ENCODE measurements around the gene MRPL43.

The MRPL43 gene

DNA sequence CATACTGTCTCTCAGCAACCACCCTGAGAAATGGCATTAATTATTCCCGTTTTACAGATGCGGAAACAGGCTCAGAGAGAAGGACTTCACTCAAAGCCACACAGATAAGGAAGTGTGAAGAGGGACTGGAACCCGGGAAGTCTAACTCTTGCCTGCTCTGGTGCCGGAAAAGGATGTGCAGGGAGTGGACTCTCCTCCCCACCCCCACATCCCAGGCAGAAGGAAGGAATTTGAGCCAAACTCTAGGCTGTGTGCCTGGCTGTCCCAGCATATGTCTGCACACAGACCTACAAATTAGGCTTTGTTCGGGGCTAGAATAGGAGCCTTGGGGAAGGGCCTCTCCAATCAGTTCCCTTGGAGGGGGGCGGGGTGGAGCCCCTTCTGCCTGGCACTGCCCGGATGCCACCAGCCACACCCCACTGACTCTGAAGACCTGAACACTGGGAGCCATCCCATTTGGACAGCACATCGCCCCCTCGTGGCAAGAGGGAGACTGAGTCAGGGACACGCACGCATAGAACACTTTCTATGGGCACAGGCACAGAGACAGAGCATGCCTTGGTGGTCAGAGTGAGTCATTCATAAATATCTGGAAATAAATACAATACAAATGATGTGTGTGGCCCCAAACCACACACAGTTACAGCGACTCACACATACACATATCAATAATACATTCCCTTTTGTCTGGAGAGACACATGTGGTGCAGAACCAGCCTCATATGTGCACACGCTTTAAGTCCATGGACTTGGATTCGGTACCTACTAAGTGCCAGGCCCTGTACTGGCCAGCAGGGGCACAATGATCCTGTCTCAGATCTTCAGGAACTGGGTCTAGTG is 25.4 kb upstream of the MRPL43 start:
- H2AFZ ChIP-seq (ENCODE audit: low read depth, low read length), result no peak overlapping the region
- no peaks in the 10 kb centered on the region for H3K9me3 ChIP-seq (ENCODE audit: control insufficient read depth, low read length)
- no peak overlapping the region for H3K14ac ChIP-seq (ENCODE audit: low read length in 2 of 2)
- H4K8ac ChIP-seq (ENCODE audit: low read length), result no peak overlapping the region
- peak; percentile 96 for DNase-seq
- H3K79me1 ChIP-seq (replicated peaks; ENCODE audit: low read length, poor library complexity, severe bottlenecking), result peaks cover 6% of the 10 kb centered on the region
- no peak overlapping the region for H2BK15ac ChIP-seq (ENCODE audit: low read depth, poor library complexity, severe bottlenecking)
- peaks cover 3 to 6% of the 10 kb centered on the region in 2 experiments for H3K36me3 ChIP-seq (ENCODE audit: control insufficient read depth in 1 of 2, insufficient read depth in 2 of 2, low read depth in 1 of 2, low read length in 2 of 2)
- H2BK12ac ChIP-seq (ENCODE audit: low read length in 2 of 2), result peak overlapping the region; percentile 20 to 40
- no peak overlapping the region for H3K4me3 ChIP-seq (ENCODE audit: insufficient read depth in 1 of 2, low read depth in 1 of 2, low read length in 2 of 2)
- no peak overlapping the region for H3K27ac ChIP-seq (ENCODE audit: low read length, poor library complexity, severe bottlenecking)
- WGBS, result 34% methylated on average over 11 of the region's 14 CpGs
- peak overlapping the region; percentile 28 for H3K9ac ChIP-seq (ENCODE audit: low read length)
- H2BK120ac ChIP-seq (ENCODE audit: low read depth, low read length), result no peak overlapping the region
- no peak overlapping the region for H3K4me2 ChIP-seq (ENCODE audit: low read length, poor library complexity, severe bottlenecking)
- H3K4me1 ChIP-seq (ENCODE audit: control insufficient read depth, insufficient read depth, low read depth, low read length), result peaks cover 27% of the 10 kb centered on the region
- H3K23ac ChIP-seq (ENCODE audit: low read length in 2 of 2), result no peak overlapping the region
- H3K4ac ChIP-seq (ENCODE audit: low read depth in 1 of 2, low read length in 2 of 2), result no peak overlapping the region
- peak overlapping the region in 1 of 2 experiments; percentile 38 for H3K18ac ChIP-seq (ENCODE audit: low read depth in 1 of 2, low read length in 2 of 2)
- H3K27me3 ChIP-seq (ENCODE audit: control insufficient read depth in 1 of 2, insufficient read depth in 1 of 2, low read length in 2 of 2), result no peaks in the 10 kb centered on the region
- no peak overlapping the region for H2BK5ac ChIP-seq (ENCODE audit: low read depth, low read length, poor library complexity, severe bottlenecking)
- H2AK5ac ChIP-seq (ENCODE audit: low read length, severe bottlenecking), result no peak overlapping the region
- no peak overlapping the region for H4K91ac ChIP-seq (ENCODE audit: low read length)

DNA sequence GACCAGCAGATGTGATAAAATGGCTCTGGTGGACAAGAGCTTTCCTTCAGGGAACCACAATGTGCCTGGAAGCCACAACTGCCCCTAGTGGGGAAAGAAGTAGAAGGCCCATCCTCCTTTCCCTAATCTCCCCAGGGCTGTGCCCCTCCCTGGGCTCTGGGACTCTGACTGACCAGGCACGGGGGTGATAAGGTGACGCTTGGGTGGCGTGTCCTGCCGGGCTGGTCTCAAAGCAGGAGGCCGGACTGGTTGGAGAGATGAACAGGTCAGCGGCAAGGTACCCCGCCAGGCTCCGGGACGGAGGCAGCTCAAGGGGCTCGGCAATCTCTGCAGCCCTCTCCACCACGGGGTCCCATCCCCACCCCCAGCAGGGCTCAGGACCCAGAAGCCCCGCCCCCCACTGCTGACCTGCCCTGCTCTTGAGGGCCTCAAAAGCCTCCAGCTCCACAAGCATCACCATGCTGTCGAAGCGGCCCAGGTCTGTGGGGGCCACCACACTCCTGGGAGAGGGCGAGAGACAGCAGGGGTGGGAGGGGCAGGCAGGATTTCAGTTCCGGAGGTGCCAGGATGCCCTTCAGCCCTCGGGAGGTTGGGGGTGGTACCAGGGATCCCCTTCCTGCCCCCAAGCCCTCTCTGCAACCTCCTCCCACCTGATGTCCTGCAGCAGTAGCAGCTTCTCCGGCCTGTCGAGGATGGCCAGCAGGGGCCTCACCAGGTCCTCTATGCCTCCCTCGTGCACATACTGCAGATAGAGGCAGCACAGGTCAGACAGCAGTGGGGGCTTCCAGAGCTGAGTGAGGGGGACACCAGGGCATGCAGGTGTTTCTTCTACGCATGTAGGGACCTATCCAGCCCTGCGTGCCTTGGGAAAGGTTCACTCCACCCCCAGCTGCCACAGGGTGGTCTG is 24.5 kb upstream of the MRPL43 start:
- Histone ChIP-seq H3K9me3 (ENCODE audit: control insufficient read depth, low read length) (no peaks in the 10 kb centered on the region), H2BK120ac (ENCODE audit: low read depth, low read length) (no peak overlapping the region), H3K79me1 (replicated peaks; ENCODE audit: low read length, poor library complexity, severe bottlenecking) (peaks cover 9% of the 10 kb centered on the region), H3K23ac (ENCODE audit: low read length in 2 of 2) (no peak overlapping the region), H2AK5ac (ENCODE audit: low read length, severe bottlenecking) (peak overlapping the region; percentile 40), H3K36me3 (ENCODE audit: control insufficient read depth in 1 of 2, insufficient read depth in 2 of 2, low read depth in 1 of 2, low read length in 2 of 2) (peaks cover 11 to 15% of the 10 kb centered on the region in 2 experiments), H2AFZ (ENCODE audit: low read depth, low read length) (no peak overlapping the region), H3K18ac (ENCODE audit: low read depth in 1 of 2, low read length in 2 of 2) (no peak overlapping the region), H3K4me1 (ENCODE audit: control insufficient read depth, insufficient read depth, low read depth, low read length) (peaks cover 30% of the 10 kb centered on the region), H3K4ac (ENCODE audit: low read depth in 1 of 2, low read length in 2 of 2) (peak overlapping the region in 1 of 2 experiments; percentile 37), H3K9ac (ENCODE audit: low read length) (no peak overlapping the region), H3K27ac (ENCODE audit: low read length, poor library complexity, severe bottlenecking) (no peak overlapping the region), H2BK15ac (ENCODE audit: low read depth, poor library complexity, severe bottlenecking) (peak overlapping the region; percentile 67), H2BK12ac (ENCODE audit: low read length in 2 of 2) (no peak overlapping the region), H3K4me3 (ENCODE audit: insufficient read depth in 1 of 2, low read depth in 1 of 2, low read length in 2 of 2) (no peak overlapping the region), H4K8ac (ENCODE audit: low read length) (peak overlapping the region; percentile 12), H3K4me2 (ENCODE audit: low read length, poor library complexity, severe bottlenecking) (no peak overlapping the region), H4K91ac (ENCODE audit: low read length) (peak overlapping the region; percentile 37), H3K14ac (ENCODE audit: low read length in 2 of 2) (no peak overlapping the region), H3K27me3 (ENCODE audit: control insufficient read depth in 1 of 2, insufficient read depth in 1 of 2, low read length in 2 of 2) (no peaks in the 10 kb centered on the region), H2BK5ac (ENCODE audit: low read depth, low read length, poor library complexity, severe bottlenecking) (no peak overlapping the region)
- WGBS, result 78% methylated on average over 20 of the region's 22 CpGs
- peak; percentile 60 for DNase-seq

DNA sequence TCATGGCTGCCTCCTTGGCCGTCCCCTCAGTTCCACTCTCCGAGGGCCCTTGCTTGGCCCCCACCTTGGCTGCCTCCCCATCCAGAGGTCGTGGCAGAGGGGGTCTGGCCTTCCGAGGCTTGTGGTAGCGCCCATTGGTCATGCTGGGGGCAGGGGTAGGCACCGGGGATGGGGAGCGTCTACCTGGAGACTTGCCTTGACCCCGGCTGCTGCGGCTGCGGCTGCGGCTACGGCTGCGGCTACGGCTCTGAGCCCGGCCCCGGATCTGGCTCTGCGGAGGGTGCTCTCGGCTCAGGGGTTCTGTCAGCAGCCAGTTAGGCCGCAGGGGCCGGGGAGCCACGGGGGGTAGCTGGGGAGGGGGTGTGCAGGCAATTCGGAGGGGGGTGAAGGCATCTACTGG is 23.0 kb upstream of the MRPL43 start:
- no peak overlapping the region for H3K4me3 ChIP-seq (ENCODE audit: insufficient read depth in 1 of 2, low read depth in 1 of 2, low read length in 2 of 2)
- DNase-seq, result no peak
- no peak overlapping the region for H2BK120ac ChIP-seq (ENCODE audit: low read depth, low read length)
- H3K18ac ChIP-seq (ENCODE audit: low read depth in 1 of 2, low read length in 2 of 2), result no peak overlapping the region
- peaks cover 27% of the 10 kb centered on the region for H3K4me1 ChIP-seq (ENCODE audit: control insufficient read depth, insufficient read depth, low read depth, low read length)
- H3K9ac ChIP-seq (ENCODE audit: low read length), result no peak overlapping the region
- H3K9me3 ChIP-seq (ENCODE audit: control insufficient read depth, low read length), result no peaks in the 10 kb centered on the region
- H3K14ac ChIP-seq (ENCODE audit: low read length in 2 of 2), result no peak overlapping the region
- no peak overlapping the region for H2AK5ac ChIP-seq (ENCODE audit: low read length, severe bottlenecking)
- WGBS, result 94% methylated on average over 20 of the region's 22 CpGs
- H3K27me3 ChIP-seq (ENCODE audit: control insufficient read depth in 1 of 2, insufficient read depth in 1 of 2, low read length in 2 of 2), result no peaks in the 10 kb centered on the region
- H3K36me3 ChIP-seq (ENCODE audit: control insufficient read depth in 1 of 2, insufficient read depth in 2 of 2, low read depth in 1 of 2, low read length in 2 of 2), result peaks cover 26 to 29% of the 10 kb centered on the region in 2 experiments
- no peak overlapping the region for H3K23ac ChIP-seq (ENCODE audit: low read length in 2 of 2)
- H2BK15ac ChIP-seq (ENCODE audit: low read depth, poor library complexity, severe bottlenecking), result no peak overlapping the region
- H4K8ac ChIP-seq (ENCODE audit: low read length), result no peak overlapping the region
- H4K91ac ChIP-seq (ENCODE audit: low read length), result peak overlapping the region; percentile 2
- no peak overlapping the region for H2BK12ac ChIP-seq (ENCODE audit: low read length in 2 of 2)
- H2BK5ac ChIP-seq (ENCODE audit: low read depth, low read length, poor library complexity, severe bottlenecking), result no peak overlapping the region
- H2AFZ ChIP-seq (ENCODE audit: low read depth, low read length), result no peak overlapping the region
- H3K4ac ChIP-seq (ENCODE audit: low read depth in 1 of 2, low read length in 2 of 2), result no peak overlapping the region
- H3K27ac ChIP-seq (ENCODE audit: low read length, poor library complexity, severe bottlenecking), result no peak overlapping the region
- H3K79me1 ChIP-seq (replicated peaks; ENCODE audit: low read length, poor library complexity, severe bottlenecking), result peaks cover 18% of the 10 kb centered on the region
- H3K4me2 ChIP-seq (ENCODE audit: low read length, poor library complexity, severe bottlenecking), result no peak overlapping the region
